ENCODE results near the gene PPY.
A peak's percentile ranks its signal among the peaks of the same experiment; 100 is the strongest.
"Not testable (repeated sequence)": the region's sequence is repeated elsewhere in the genome, so short reads cannot be mapped to it uniquely, and the experiment has no call there.

Gene PPY

GRCh38 chr17:43952724-43953666 lies 10.7 kb upstream of the PPY start:
- no peak for DNase-seq
- TF ChIP-seq GATA1 (IDR thresholded peaks at IDR 0.05; ENCODE audit: low read depth, low read length) = no peak
- no peak for TF ChIP-seq POLR2A (IDR thresholded peaks at IDR 0.05; ENCODE audit: low read length)

GRCh38 chr17:43952351-43952723 lies 10.1 kb upstream of the PPY start:
- no peak for TF ChIP-seq GATA1 (IDR thresholded peaks at IDR 0.05; ENCODE audit: low read depth, low read length)
- TF ChIP-seq POLR2A (IDR thresholded peaks at IDR 0.05; ENCODE audit: low read length) = no peak
- DNase-seq = no peak

GRCh38 chr17:43951750-43952149 lies 9.5 kb upstream of the PPY start:
- TF ChIP-seq GATA1 (IDR thresholded peaks at IDR 0.05; ENCODE audit: low read depth, low read length) (no peak), POLR2A (IDR thresholded peaks at IDR 0.05; ENCODE audit: low read length) (no peak)
- DNase-seq = no peak

GRCh38 chr17:43950554-43950953 lies 8.3 kb upstream of the PPY start:
- TF ChIP-seq POLR2A (IDR thresholded peaks at IDR 0.05; ENCODE audit: low read length) (no peak), GATA1 (IDR thresholded peaks at IDR 0.05; ENCODE audit: low read depth, low read length) (no peak)
- no peak for DNase-seq

- DNase-seq = no peak
- TF ChIP-seq POLR2A (IDR thresholded peaks at IDR 0.05; ENCODE audit: low read length) = no peak
- no peak for TF ChIP-seq GATA1 (IDR thresholded peaks at IDR 0.05; ENCODE audit: low read depth, low read length)
Observed at GRCh38 chr17:43949781-43950180, 7.5 kb upstream of the PPY start.

- DNase-seq = no peak
- TF ChIP-seq POLR2A (IDR thresholded peaks at IDR 0.05; ENCODE audit: low read length) (no peak), GATA1 (IDR thresholded peaks at IDR 0.05; ENCODE audit: low read depth, low read length) (no peak)
Observed at GRCh38 chr17:43946781-43947180, 4.5 kb upstream of the PPY start.

GRCh38 chr17:43945074-43945829 lies 3.0 kb upstream of the PPY start:
- TF ChIP-seq POLR2A (IDR thresholded peaks at IDR 0.05; ENCODE audit: low read length) (no peak), GATA1 (IDR thresholded peaks at IDR 0.05; ENCODE audit: low read depth, low read length) (no peak)
- DNase-seq = no peak

- TF ChIP-seq POLR2A (IDR thresholded peaks at IDR 0.05; ENCODE audit: low read length) (no peak), GATA1 (IDR thresholded peaks at IDR 0.05; ENCODE audit: low read depth, low read length) (no peak)
- DNase-seq = peak; percentile 27 to 42
Observed at GRCh38 chr17:43940630-43941029, 1.6 kb downstream of the PPY start.

GRCh38 chr17:43939886-43940285 lies 2.4 kb downstream of the PPY start:
- no peak for DNase-seq
- TF ChIP-seq POLR2A (IDR thresholded peaks at IDR 0.05; ENCODE audit: low read length) (no peak), GATA1 (IDR thresholded peaks at IDR 0.05; ENCODE audit: low read depth, low read length) (no peak)

GRCh38 chr17:43939452-43939851 lies 2.8 kb downstream of the PPY start:
- DNase-seq = not testable (repeated sequence)

- no peak for DNase-seq
- no peak for TF ChIP-seq GATA1 (IDR thresholded peaks at IDR 0.05; ENCODE audit: low read depth, low read length)
- TF ChIP-seq POLR2A (IDR thresholded peaks at IDR 0.05; ENCODE audit: low read length) = no peak
Observed at GRCh38 chr17:43938838-43939182, 3.5 kb downstream of the PPY start.

GRCh38 chr17:43936434-43936833 lies 5.8 kb downstream of the PPY start:
- no peak for DNase-seq
- TF ChIP-seq GATA1 (IDR thresholded peaks at IDR 0.05; ENCODE audit: low read depth, low read length) (no peak), POLR2A (IDR thresholded peaks at IDR 0.05; ENCODE audit: low read length) (no peak)

GRCh38 chr17:43935926-43936261 lies 6.4 kb downstream of the PPY start:
- no peak for DNase-seq
- no peak for TF ChIP-seq POLR2A (IDR thresholded peaks at IDR 0.05; ENCODE audit: low read length)
- no peak for TF ChIP-seq GATA1 (IDR thresholded peaks at IDR 0.05; ENCODE audit: low read depth, low read length)

- TF ChIP-seq POLR2A (IDR thresholded peaks at IDR 0.05; ENCODE audit: low read length) (no peak), GATA1 (IDR thresholded peaks at IDR 0.05; ENCODE audit: low read depth, low read length) (no peak)
- no peak for DNase-seq
Observed at GRCh38 chr17:43935204-43935925, 6.9 kb downstream of the PPY start.

Measured in erythroblast (primary cell).